VCaP (cell line): ENCODE results near the gene CTDSP2.

Experiments used
- H3K27ac ChIP-seq: fragments of 450-650 bp; 2 replicates; pipeline ENCODE4 v1.5.1; 2017
- CTCF ChIP-seq: fragments of 450-650 bp; conservative IDR thresholded peaks from 2 replicates; pipeline ENCODE4 v1.5.1; 2017; ENCODE audit warnings: mild to moderate bottlenecking, moderate library complexity

Gene CTDSP2

GRCh38 chr12:57848208-57848607, 1.7 kb upstream of the CTDSP2 start:
- no peak overlapping the region for H3K27ac ChIP-seq
- no peak for TF ChIP-seq CTCF

DNA sequence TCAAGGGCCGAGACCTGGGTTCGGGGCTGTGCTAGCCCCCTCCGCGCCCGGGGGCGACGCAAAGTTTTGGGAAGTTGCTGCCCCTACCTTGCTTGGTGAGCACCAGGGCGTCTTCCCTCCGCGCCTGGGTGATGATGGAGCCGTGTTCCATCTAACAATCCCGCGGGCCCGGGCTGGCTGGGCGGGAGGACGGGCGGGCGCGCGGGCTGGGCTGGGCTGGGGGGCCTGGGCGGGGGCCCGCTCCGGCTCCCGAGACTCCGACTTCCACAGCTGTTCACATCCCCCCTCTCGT, 298 bp downstream of the CTDSP2 start:
- no peak for TF ChIP-seq CTCF
- H3K27ac ChIP-seq = peak overlapping the region; percentile 99

GRCh38 chr12:57845478-57846284, 848 bp downstream of the CTDSP2 start:
- peak overlapping the region; percentile 99 for H3K27ac ChIP-seq
- 0 out of 2 replicates have a peak, but pooled peaks have one; percentile 0 for TF ChIP-seq CTCF

DNA sequence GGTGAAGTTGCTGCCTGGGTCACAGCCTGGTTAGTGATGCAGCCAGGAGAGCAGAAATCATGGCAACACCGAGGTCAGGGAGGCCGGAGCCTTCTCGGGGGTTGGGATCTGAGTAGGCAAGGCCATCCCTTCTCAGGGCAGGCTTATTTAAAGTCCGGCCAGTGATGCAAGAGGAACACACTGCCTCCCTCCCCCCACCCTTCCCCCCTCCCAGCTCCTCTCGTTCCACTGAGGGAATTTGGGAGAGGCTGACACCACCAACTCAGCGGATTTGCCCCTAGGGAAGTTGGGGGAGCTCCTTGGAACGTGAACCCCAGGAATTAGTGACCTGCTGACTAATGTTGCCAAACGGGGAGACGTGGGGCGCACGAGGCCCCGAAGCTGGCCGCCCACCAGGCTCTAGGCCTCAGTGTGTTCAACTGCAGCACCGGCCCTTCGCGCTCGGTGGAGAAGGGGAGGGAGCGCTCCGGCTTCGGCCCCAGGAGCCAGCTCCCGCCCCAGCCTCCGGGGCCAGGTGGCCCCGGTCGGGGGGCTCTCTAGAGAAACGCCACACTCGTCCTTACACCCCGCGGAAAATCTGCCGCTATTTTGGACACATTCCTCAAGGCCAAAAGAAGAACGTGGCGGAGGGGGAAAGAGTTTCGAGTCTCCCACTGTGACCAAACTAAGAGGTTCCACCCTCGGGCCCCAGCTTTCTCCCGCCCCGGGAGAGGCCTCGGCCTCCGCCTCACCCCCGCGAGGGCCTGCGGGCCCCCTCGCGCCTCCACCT, 1.6 kb downstream of the CTDSP2 start:
- TF ChIP-seq CTCF = no peak
- peak overlapping the region; percentile 99 for H3K27ac ChIP-seq

DNA sequence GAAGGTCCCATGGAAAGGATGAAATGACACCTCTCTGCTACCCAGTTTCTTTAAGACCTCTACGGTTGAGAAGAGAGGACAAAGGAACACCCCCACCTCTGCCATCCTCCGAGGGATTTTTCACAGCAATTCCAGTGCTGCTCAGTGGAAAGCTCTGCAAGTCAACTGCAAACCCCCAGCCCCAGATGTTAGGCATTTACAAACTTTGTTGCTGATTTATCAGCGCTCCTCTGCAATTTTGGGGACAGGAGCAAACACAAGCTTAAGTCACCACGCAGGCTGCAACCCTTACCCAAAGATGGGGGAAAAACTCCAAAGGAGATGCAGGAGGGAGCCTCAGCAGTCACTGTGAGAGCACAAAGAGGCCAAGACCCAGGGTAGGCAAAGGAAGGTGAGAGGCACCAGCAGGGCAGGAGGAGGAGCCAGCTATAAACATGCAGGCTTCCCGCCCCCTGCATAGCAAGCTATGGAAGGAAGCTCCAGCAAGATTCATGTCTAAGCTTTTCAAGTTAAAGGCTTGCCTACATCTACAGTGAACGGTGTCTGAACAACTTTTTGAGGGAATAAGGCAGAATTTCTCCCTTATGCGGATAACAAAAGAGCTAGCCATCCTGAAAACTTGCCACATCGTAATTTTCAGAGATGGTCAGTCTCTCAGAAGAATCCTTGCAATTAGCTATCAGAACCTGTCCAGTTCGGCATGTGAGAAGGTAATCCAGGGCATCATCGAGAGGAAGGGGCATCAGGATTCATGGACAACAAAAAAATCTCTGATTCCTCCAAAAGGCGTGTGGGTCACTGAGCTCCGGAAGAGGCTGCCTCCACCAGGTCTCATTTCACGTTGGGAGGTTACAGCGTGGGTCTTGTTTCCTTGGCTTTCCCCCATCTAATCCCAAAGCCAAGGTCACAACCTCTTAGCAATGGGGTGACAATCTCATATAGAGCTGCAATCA, 3.9 kb downstream of the CTDSP2 start:
- no peak overlapping the region; the same call in 1 of the 2 replicates for H3K27ac ChIP-seq
- TF ChIP-seq CTCF = no peak

- H3K27ac ChIP-seq = no peak overlapping the region
- TF ChIP-seq CTCF = no peak
These were observed 5.1 kb downstream of the CTDSP2 start for GRCh38 chr12:57841445-57841844.

DNA sequence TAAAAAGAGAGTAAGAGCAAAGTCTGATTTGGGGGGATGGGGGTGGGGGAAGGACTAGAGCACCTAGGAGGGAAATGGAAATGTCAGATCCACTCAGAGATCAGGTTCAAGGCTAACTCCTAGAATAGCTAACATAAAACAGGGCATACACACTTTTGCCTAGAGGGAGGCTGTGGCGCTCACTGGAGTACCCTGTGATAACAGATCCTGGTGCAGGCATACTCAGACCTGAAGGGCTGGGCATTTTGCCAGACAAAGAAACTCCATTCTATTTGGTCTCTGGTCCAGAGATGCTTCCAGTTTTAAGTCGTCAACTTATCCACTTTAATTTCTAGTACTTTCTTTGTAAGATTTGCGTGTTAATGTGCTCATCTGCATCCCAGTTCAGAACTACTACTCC, 5.8 kb downstream of the CTDSP2 start:
- H3K27ac ChIP-seq = peak overlapping the region; percentile 31; the same call in 1 of the 2 replicates
- no peak for TF ChIP-seq CTCF
